Sciatic nerve (tissue), 2 donors: ENCODE data around the gene PLAGL1. TPM values are rescaled to one million over a fixed set of nuclear protein-coding genes. Genes with fewer than 3 reads are reported as not detected.

ENCODE experiments used
- ATAC-seq: fragments of 200-7000 bp; cut with Tn5 transposase; one replicate; pipeline ENCODE4 v1.9.1; 2020; ENCODE audit warnings: mild to moderate bottlenecking, moderate library complexity
- DNase-seq: peaks from one replicate; pipeline ENCODE4 v3.0.0-alpha.2; 2020; ENCODE audit warnings: low spot score
- intact Hi-C: fragments of 100-400 bp; cut with DNase I; formaldehyde crosslinking; loops from one replicate; pipeline ENCODE4 v1.14.2; 2022
- total RNA-seq: library from RNA; stranded (reverse); fragmentation: NEBNext Ultra II Directional; extraction: Animal tissue kit (Norgen Biotek cat#: 25700); gene quantifications from one replicate; pipeline ENCODE4 v1.2.1, GENCODE V29; 2021
- donor health status: DM: no; HTN: no; CAD: no.
- donor health status: DM: no; HTN: no; CAD: no.

Gene PLAGL1
- total RNA-seq, 1 donor from 2014 or later = 65.8 TPM

GRCh38 chr6:143973097-143973966 lies 34.7 kb downstream of the PLAGL1 start:
- no peak for ATAC-seq
- intact Hi-C loops = no loop called here

GRCh38 chr6:143971482-143972205 lies 36.4 kb downstream of the PLAGL1 start:
- ATAC-seq (peak; percentile 60), DNase-seq (no peak)
- intact Hi-C loops = no loop called here

More at GRCh38 chr6:143973097-143973966, 34.7 kb downstream of the PLAGL1 start:
- no peak for DNase-seq

DNA sequence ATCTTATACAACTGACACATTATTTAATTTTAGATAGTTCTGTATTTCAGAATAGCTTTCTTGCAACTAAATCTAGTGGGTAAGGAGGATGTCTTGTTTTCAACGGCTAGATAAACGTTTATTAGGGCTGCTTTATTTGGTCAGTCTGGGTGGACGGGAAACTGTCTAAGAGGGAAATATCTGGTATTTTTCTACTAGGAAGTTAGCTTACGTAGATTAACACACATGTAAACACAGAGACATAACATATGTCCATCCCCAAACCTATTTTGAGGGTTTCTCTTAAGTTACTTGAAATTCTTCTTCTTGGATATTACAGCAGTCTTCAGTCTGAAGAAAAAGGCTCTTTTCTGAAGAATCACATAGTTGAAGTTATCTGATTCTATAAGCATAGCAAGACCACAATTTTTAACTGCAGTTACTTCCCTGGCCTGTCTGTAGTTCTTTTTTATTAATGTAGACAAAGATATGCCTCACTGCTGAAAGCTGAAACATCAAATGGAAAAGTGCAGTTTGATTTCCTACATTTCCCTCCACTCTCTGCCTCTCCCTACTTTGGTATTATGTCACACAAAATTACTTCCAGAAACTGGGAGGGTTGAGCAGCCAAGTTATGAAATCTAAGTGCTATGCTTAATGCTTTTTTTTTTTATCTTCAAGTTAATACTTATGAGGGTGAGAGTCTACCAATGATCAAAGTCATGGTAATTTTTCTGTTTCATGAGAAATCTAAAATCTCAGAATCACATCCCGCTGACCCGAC lies 37.4 kb downstream of the PLAGL1 start:
- ATAC-seq = peak; percentile 87
- intact Hi-C loops = no loop called here
- DNase-seq = no peak

GRCh38 chr6:143969077-143969476 lies 39.0 kb downstream of the PLAGL1 start:
- ATAC-seq (no peak), DNase-seq (no peak)
- intact Hi-C loops = no loop called here

GRCh38 chr6:143967706-143968376 lies 40.2 kb downstream of the PLAGL1 start:
- ATAC-seq (no peak), DNase-seq (no peak)
- intact Hi-C loops = no loop called here

GRCh38 chr6:143966312-143966711 lies 41.7 kb downstream of the PLAGL1 start:
- DNase-seq (no peak), ATAC-seq (no peak)
- intact Hi-C loops = no loop called here

DNA sequence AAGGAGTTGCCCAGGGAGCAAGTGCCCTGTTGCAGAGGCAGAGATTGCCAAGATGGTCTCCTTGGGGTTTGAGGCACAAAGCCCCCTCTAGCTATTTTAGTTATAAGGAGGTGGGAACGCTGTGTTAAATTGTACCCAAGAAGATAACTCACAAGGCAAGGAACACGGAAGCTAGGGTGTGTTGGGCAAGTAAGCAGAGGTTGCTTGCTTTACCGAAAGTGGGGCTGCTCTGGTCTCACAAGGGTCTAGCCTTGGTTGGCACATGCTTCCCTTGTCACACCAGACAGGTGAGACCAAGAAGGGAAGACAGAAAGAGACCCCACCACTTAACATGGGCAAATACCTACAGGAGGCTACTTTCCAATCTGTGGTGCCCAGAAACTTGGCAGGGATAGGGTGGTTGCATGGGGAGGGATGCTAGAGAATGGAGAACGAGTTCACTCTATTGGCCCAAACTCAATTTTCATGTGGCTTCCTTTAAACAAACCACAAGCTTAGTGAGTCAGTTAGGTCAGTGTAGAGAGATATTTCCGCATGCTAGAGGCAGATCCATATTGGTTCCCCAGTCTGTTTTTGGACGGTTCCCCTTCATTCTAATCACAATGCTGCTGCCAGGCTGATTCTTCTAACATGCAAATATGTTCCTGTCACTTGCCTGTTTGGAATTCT lies 42.4 kb downstream of the PLAGL1 start:
- intact Hi-C loops = no loop called here
- no peak for DNase-seq
- no peak for ATAC-seq

DNA sequence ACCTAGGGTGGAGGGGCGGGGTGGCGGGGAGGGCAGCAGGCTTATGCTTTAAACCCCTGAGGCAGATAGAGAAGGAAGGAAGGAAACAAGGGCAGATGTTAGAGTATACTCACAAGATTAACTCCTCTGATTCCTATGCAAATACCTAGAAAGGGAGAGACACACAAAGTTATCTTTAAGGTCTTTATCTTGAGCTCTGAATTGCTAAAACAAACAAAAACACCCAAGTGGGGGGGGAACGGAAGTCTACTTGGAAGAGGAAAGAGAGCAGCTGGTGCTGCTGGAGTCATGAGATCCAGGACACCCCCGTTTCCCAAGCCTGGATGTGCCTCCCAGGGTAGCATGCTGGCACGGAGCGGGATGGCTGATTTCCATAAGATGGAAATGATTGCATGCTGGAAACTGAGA lies 43.4 kb downstream of the PLAGL1 start:
- intact Hi-C loops = no loop called here
- DNase-seq (no peak), ATAC-seq (no peak)

GRCh38 chr6:143963158-143963919 lies 44.7 kb downstream of the PLAGL1 start:
- intact Hi-C loops = no loop called here
- ATAC-seq = peak; percentile 9
- no peak for DNase-seq

- DNase-seq (no peak), ATAC-seq (peak; percentile 81)
- intact Hi-C loops = no loop called here
Observed at GRCh38 chr6:143961886-143962878, 45.9 kb downstream of the PLAGL1 start.

GRCh38 chr6:143961066-143961465 lies 47.0 kb downstream of the PLAGL1 start:
- intact Hi-C loops = no loop called here
- ATAC-seq (no peak), DNase-seq (no peak)

GRCh38 chr6:143959927-143960326 lies 48.1 kb downstream of the PLAGL1 start:
- ATAC-seq (no peak), DNase-seq (no peak)
- intact Hi-C loops = no loop called here

GRCh38 chr6:143958839-143959399 lies 49.1 kb downstream of the PLAGL1 start:
- no peak for ATAC-seq
- intact Hi-C loops = no loop called here
- DNase-seq = no peak

DNA sequence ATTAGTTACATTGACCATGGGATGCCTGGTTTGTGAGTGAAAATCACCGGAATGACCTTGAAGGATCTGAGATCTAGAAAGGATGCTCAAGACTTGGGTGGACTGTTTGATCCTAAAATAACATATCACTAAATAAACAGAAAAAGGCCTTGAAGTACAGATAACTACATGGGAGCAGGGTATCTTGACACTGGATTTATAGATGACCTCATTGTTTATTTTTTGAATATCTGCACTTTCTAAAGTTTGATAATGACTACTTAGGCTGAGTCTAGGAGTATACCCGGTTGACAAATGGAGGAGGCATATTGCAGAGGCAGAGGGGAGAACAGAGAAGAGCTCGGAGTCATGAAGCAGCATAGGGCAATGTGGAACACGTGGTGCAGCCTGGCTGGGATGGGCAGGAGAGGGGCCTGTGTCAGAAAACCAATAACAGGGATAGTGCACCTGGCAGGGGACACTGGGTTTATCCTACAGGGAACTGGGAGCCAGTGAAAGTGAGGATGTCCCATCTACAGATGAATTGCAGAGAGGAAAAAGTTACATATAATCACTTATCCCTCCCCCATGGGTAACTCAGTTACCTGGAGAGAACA lies 50.3 kb downstream of the PLAGL1 start:
- DNase-seq = no peak
- intact Hi-C loops = no loop called here
- no peak for ATAC-seq

DNA sequence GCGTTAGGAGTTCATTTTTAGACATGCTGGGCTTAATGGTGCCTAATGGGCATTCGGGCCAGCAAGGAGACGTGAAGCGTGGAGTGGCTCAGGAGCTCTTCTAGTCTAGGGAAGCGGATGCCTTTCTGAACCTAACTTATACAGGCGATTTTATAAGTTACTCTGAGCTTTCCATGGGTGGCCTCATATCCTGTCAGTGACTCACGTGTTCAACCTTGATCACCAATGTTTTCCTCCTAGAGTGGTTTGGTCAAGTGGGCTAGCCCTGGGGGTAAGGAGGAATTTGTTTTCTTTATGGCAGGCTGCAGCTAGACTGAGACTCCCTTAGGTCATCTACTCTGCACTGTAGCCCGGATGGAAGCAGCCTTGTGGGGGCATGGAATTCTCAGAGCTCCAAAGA lies 52.1 kb downstream of the PLAGL1 start:
- intact Hi-C loops = no loop called here
- ATAC-seq (no peak), DNase-seq (no peak)

DNA sequence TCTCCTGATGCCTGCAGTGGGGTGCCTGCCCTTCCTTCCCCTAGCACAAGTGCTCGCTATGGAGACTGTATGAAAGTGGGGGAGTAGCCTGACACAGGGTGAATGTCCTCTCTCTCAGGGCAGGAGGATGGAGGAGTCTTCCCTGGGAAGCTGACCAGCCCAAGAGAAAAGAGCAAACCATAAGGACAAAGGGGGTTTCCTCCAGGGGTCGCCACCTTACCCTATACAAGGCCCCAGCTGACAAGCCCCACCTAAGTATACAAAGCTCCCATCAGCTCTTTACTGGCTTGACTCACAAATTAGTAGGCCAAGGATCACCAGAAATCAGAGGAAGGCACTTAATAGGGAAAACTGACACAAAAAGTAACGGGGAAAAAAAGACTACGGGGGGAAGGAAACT lies 54.1 kb downstream of the PLAGL1 start:
- DNase-seq = no peak
- ATAC-seq = no peak

More for the DNA sequence above, 54.1 kb downstream of the PLAGL1 start:
- intact Hi-C loops = no loop called here
